HG02943 (cell line): Measurements from ENCODE around the gene GRK3.

Source experiments
- ATAC-seq: cut with Tn5 transposase; IDR thresholded peaks from one replicate; pipeline ENCODE4 v1.9.1; 2021; ENCODE audit warnings: mild to moderate bottlenecking, low read depth, moderate library complexity; ENCODE audit not compliant: unreplicated experiment

GRK3 gene

GRCh38 chr22:25775531-25775930 is 211.1 kb downstream of the GRK3 start:
- ATAC-seq, result no peak

DNA sequence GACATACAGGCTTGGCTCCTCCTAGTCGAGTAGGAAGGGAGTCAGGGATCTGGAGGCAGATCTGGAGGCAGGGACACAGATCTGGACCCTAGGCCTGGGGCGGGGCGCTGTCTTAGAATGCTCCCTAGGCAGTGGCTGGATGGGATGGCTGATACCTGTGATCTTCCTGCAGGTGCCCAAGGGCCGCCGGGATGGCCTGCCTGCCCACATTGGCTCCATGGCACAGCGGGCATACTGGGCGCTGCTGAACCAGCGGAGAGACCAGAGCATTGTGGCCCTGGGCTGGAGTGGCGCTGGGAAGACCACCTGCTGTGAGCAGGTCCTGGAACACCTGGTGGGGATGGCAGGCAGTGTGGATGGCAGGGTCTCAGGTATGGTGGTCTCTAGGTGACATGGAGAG is 212.9 kb downstream of the GRK3 start:
- ATAC-seq, result no peak

DNA sequence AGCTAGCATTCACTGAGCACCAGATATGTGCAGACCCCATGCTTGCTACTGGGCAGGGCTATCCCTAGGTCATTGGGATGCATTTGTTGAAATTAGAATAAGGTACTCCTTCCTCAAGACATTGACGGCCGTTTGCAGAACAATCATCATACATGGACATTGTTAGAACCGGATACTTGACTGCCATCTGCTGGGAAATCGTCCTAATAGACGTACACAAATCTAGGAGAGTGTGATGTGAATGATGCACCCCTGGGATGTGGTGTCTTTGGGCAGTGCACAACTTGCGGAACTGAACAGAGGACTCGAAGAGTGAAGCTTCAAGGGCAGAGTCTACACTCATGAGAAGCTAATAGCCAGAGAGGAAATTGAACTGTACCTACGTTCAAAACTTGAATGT is 213.4 kb downstream of the GRK3 start:
- no peak for ATAC-seq
